ENCODE data around the gene CCDC200.
"Not testable (repeated sequence)": the region's sequence is repeated elsewhere in the genome, so short reads cannot be mapped to it uniquely, and the experiment has no call there.

CCDC200 gene

DNA sequence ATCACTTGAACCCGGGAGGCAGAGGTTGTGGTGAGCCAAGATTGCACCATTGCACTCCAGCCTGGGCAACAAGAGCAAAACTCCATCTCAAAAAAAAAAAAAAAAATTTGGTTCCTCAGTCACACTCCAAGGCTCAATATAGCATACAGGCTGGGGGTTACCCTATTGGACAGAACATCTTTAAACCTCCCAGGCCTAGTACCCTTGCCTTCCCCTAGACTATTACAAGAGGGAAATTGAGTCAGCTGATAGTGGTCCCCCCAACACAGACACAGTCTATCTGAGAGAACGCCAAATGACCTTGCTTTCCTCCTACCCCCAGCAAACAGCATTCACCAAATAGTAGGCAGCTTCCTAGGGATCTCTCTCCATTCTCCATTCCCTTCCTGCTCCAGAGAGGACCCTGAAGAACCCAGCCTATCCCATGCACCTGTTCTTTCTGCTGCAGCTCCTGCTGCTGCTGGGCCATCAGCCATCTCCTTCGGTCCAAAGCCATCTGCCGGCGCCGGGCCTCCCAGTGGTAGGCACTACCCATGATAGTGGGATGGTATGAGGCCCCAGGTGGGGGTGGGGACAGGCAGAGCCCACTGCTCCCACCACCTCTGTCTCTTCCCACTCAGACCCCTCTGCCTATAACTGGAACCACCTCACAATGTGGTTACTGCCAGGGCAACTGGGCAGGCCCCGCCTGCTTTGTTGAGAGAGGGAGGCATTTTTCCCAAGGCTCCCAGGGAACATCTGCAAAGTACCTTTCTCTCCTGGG is at the start of gene CCDC200:
CCDC200 (minus strand) TSS at position 604 of the 763 bp plus-strand sequence; CDS start at position 535, 69 bp downstream.
- H3K4me3 ChIP-seq, H3K27ac ChIP-seq, H4K20me1 ChIP-seq, H3K4me2 ChIP-seq, H3K9me3 ChIP-seq, H3K9ac ChIP-seq, H3K27me3 ChIP-seq: not testable (repeated sequence)
- H3K4me1 ChIP-seq = peaks cover 17% of the 10 kb centered on the region
- H3K36me3 ChIP-seq = peaks cover 15% of the 10 kb centered on the region; the same call in 1 of the 2 replicates

DNA sequence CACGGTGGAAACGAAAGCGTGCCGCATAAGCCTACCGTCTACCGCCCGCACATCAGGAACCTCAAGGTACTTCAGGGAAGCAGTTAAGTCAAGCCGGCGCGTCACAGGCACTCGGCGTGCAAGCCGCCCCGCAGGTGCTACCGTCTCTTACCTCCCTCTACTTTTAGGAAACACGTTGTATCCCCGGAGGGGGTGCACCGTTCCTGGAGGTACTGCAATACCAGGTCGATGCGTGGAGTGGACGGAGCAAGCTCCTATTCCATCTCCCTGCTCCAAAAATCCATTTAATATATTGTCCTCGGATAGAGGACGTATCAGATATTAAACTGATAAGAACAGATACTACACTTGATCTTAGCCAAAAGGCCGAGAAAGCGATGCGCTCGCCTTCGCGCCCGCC is 44.5 kb upstream of the CCDC200 start:
- not testable (repeated sequence) for H3K4me1 ChIP-seq, H3K36me3 ChIP-seq, H3K4me2 ChIP-seq, H3K9me3 ChIP-seq, H3K9ac ChIP-seq, H3K27me3 ChIP-seq, H3K4me3 ChIP-seq, H3K27ac ChIP-seq, H4K20me1 ChIP-seq

DNA sequence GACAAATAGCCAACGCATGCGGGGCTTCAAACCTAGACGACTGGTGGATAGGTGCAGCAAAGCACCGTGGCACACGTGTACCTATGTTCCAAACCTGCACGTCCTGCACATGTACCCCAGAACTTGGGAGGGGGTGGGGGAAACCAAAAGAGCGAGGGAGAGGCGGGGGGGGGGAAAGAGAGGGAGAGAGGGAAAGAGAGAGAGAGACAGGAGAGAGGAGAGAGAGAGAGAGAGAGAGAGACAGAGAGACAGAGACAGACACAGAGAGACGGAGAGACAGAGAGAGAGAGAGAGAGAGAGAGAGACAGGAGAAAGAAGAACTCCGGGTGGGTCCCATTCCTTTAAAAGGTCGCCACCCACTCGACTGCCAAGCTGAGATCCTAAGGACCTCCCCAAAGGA is 44.1 kb upstream of the CCDC200 start:
- not testable (repeated sequence) for H3K27ac ChIP-seq, H3K9ac ChIP-seq, H3K27me3 ChIP-seq, H3K4me1 ChIP-seq, H3K4me2 ChIP-seq, H3K4me3 ChIP-seq, H3K36me3 ChIP-seq, H4K20me1 ChIP-seq, H3K9me3 ChIP-seq

DNA sequence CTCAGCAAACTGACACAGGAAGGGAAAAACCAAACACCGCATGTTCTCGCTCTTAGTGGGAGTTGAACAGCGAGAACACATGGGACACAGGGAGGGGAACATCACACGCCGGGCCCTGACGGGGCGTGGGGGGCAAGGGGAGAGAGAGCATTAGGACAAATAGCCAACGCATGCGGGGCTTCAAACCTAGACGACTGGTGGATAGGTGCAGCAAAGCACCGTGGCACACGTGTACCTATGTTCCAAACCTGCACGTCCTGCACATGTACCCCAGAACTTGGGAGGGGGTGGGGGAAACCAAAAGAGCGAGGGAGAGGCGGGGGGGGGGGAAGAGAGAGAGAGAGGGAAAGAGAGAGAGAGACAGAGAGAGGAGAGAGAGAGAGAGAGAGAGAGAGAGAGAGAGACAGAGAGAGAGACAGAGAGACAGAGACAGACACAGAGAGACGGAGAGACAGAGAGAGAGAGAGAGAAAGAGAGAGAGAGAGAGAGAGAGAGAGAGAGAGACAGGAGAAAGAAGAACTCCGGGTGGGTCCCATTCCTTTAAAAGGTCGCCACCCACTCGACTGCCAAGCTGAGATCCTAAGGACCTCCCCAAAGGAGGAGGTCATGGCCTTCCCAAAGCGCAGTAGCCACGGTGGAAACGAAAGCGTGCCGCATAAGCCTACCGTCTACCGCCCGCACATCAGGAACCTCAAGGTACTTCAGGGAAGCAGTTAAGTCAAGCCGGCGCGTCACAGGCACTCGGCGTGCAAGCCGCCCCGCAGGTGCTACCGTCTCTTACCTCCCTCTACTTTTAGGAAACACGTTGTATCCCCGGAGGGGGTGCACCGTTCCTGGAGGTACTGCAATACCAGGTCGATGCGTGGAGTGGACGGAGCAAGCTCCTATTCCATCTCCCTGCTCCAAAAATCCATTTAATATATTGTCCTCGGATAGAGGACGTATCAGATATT is 42.4 kb upstream of the CCDC200 start:
- not testable (repeated sequence) for H3K4me3 ChIP-seq, H3K9ac ChIP-seq, H3K27ac ChIP-seq

DNA sequence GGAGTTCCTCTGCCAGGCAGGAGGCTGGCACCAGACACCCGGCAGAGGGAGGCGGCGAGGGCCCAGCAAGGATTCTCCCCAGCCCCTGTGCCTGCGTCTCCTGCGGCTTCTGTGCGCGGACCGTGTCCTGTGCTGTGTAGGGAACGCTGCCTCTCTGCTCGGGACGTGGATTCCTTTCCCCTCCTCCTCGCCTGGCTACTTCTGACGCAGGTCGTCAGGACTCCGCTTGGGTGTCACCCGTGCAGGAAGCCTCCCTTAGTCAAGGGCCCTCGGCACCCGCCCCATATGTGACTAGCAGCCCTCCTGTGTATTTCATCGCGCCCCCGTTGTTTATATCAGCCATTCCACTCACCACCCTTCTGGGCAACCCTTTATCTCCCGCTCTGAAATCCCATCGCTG is 18.0 kb upstream of the CCDC200 start:
- not testable (repeated sequence) for H3K9me3 ChIP-seq, H3K4me1 ChIP-seq, H3K36me3 ChIP-seq, H3K9ac ChIP-seq, H3K27me3 ChIP-seq, H3K27ac ChIP-seq, H4K20me1 ChIP-seq, H3K4me2 ChIP-seq, H3K4me3 ChIP-seq

More for the DNA sequence above, 42.4 kb upstream of the CCDC200 start:
- H3K27me3 ChIP-seq, H3K9me3 ChIP-seq, H3K36me3 ChIP-seq, H4K20me1 ChIP-seq, H3K4me1 ChIP-seq, H3K4me2 ChIP-seq: not testable (repeated sequence)

DNA sequence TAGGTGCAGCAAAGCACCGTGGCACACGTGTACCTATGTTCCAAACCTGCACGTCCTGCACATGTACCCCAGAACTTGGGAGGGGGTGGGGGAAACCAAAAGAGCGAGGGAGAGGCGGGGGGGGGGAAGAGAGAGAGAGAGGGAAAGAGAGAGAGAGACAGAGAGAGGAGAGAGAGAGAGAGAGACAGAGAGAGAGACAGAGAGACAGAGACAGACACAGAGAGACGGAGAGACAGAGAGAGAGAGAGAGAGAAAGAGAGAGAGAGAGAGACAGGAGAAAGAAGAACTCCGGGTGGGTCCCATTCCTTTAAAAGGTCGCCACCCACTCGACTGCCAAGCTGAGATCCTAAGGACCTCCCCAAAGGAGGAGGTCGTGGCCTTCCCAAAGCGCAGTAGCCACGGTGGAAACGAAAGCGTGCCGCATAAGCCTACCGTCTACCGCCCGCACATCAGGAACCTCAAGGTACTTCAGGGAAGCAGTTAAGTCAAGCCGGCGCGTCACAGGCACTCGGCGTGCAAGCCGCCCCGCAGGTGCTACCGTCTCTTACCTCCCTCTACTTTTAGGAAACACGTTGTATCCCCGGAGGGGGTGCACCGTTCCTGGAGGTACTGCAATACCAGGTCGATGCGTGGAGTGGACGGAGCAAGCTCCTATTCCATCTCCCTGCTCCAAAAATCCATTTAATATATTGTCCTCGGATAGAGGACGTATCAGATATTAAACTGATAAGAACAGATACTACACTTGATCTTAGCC is 12.4 kb upstream of the CCDC200 start:
- H3K27me3 ChIP-seq, H3K27ac ChIP-seq, H4K20me1 ChIP-seq, H3K9ac ChIP-seq, H3K36me3 ChIP-seq, H3K4me1 ChIP-seq, H3K4me3 ChIP-seq, H3K9me3 ChIP-seq, H3K4me2 ChIP-seq: not testable (repeated sequence)

DNA sequence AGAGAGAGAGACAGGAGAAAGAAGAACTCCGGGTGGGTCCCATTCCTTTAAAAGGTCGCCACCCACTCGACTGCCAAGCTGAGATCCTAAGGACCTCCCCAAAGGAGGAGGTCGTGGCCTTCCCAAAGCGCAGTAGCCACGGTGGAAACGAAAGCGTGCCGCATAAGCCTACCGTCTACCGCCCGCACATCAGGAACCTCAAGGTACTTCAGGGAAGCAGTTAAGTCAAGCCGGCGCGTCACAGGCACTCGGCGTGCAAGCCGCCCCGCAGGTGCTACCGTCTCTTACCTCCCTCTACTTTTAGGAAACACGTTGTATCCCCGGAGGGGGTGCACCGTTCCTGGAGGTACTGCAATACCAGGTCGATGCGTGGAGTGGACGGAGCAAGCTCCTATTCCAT is 11.2 kb upstream of the CCDC200 start:
- not testable (repeated sequence) for H3K4me3 ChIP-seq, H3K9me3 ChIP-seq, H3K4me2 ChIP-seq, H3K27ac ChIP-seq, H3K9ac ChIP-seq, H3K4me1 ChIP-seq, H4K20me1 ChIP-seq, H3K27me3 ChIP-seq, H3K36me3 ChIP-seq

DNA sequence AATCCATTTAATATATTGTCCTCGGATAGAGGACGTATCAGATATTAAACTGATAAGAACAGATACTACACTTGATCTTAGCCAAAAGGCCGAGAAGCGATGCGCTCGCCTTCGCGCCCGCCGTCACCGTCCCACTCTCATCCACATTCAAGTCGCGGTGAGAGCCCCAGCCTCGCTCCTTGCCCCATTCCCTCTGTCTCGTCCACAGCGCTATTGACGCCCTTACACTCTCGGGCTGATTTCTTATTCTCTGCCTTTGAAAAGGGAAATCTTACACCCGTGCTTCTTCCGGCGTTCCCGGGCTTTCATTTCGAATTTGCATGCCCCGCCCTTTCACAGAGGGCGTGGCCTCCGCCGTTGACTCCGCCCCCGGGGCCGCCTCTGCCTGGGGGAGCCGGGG is 5.5 kb upstream of the CCDC200 start, which contains the start of gene RNU2-1:
RNU2-1 (minus strand) TSS at position 101 of the 400 bp plus-strand sequence.
- not testable (repeated sequence) for H3K27me3 ChIP-seq, H3K27ac ChIP-seq, H3K36me3 ChIP-seq, H3K9ac ChIP-seq, H3K4me1 ChIP-seq, H3K9me3 ChIP-seq, H4K20me1 ChIP-seq, H3K4me3 ChIP-seq, H3K4me2 ChIP-seq

DNA sequence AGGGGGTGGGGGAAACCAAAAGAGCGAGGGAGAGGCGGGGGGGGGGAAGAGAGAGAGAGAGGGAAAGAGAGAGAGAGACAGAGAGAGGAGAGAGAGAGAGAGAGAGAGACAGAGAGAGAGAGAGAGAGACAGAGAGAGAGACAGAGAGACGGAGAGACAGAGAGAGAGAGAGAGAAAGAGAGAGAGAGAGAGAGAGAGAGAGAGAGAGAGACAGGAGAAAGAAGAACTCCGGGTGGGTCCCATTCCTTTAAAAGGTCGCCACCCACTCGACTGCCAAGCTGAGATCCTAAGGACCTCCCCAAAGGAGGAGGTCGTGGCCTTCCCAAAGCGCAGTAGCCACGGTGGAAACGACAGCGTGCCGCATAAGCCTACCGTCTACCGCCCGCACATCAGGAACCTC is 4.8 kb upstream of the CCDC200 start:
- not testable (repeated sequence) for H3K9me3 ChIP-seq, H3K27ac ChIP-seq, H3K4me3 ChIP-seq, H4K20me1 ChIP-seq, H3K4me2 ChIP-seq, H3K27me3 ChIP-seq, H3K36me3 ChIP-seq, H3K4me1 ChIP-seq, H3K9ac ChIP-seq

DNA sequence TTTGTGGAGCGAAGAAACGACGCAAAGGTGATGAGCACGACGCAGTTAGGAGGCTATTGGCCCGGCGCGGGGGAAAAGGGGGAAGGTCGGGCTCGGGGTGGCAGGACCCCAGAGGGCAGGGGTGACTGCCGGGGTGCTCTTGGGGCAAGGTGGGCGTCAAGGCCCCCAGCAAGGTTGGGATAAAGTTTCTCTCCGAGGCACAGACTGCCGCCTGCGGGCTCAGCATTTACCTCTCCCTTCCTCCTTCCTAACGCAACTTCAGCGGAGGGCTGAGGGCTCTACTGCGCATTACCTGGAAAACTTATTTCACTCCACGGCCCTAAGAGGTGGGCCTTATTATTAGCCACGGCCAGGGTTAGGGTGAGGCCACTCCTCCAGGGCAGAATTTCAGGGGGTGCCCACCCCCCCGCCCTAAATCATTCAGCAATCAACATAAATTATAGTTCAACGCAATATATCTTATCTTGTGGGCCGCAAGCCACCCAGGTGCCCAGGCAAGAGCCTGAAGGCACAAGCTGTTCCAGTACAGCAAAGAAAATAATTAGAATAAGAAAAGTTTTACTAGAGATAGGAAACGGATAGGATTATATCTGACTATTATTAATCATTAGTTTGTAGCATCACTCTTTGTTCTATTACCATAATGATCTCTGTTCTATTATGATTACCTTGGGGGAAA is 3.7 kb upstream of the CCDC200 start:
- H3K9ac ChIP-seq, H3K27ac ChIP-seq: not testable (repeated sequence)

DNA sequence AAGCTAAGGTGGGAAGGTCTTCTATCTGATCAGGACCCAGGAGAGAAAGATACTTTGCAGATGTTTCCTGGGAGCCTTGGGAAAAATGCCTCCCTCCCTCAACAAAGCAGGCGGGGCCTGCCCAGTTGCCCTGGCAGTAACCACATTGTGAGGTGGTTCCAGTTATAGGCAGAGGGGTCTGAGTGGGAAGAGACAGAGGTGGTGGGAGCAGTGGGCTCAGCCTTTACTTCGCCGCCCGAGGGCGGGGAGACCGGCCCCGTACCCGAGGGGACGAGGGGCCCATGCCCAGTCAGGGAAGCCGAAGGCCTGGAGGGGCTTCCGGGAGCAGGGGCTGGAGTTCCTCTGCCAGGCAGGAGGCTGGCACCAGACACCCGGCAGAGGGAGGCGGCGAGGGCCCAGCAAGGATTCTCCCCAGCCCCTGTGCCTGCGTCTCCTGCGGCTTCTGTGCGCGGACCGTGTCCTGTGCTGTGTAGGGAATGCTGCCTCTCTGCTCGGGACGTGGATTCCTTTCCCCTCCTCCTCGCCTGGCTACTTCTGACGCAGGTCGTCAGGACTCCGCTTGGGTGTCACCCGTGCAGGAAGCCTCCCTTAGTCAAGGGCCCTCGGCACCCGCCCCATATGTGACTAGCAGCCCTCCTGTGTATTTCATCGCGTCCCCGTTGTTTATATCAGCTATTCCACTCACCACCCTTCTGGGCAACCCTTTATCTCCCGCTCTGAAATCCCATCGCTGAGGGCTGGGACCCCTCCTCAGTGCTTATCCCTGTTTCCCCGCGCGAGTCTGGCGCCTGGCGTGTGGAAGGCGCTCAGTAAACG is 3.0 kb upstream of the CCDC200 start:
- peak overlapping the region; percentile 42; the same call in 1 of the 2 replicates for H3K4me2 ChIP-seq
- not testable (repeated sequence) for H3K9me3 ChIP-seq, H3K27ac ChIP-seq, H3K9ac ChIP-seq, H3K4me1 ChIP-seq, H3K36me3 ChIP-seq, H3K27me3 ChIP-seq, H4K20me1 ChIP-seq, H3K4me3 ChIP-seq

More for the DNA sequence above, 3.7 kb upstream of the CCDC200 start:
- H3K36me3 ChIP-seq, H4K20me1 ChIP-seq, H3K9me3 ChIP-seq, H3K4me3 ChIP-seq, H3K27me3 ChIP-seq, H3K4me1 ChIP-seq: not testable (repeated sequence)
- H3K4me2 ChIP-seq = peak overlapping the region; percentile 60; the same call in 1 of the 2 replicates
